OCI-LY1 (cell line): ENCODE results near the gene FYTTD1.

Experiments used
- H2AFZ ChIP-seq: fragments of 200-600 bp; sonication (generic), shearing (Covaris generic); 2 replicates; pipeline ENCODE4 v1.6.0; 2014; ENCODE audit warnings: antibody characterized with exemption, mild to moderate bottlenecking, low read length
- H3F3A ChIP-seq: fragments of 200-600 bp; sonication (generic), shearing (Covaris generic); 2 replicates; pipeline ENCODE4 v1.6.0; 2014; ENCODE audit warnings: mild to moderate bottlenecking, antibody characterized with exemption, low read length, moderate library complexity; ENCODE audit not compliant: insufficient read depth
- H3K27ac ChIP-seq: fragments of 200-600 bp; sonication (generic); 2 replicates; pipeline ENCODE4 v1.5.1; 2014; ENCODE audit warnings: low read length, mixed run types, mild to moderate bottlenecking, low read depth; ENCODE audit not compliant: poor library complexity, severe bottlenecking
- H3K27me3 ChIP-seq: fragments of 200-600 bp; sonication (generic); 2 replicates; pipeline ENCODE4 v1.6.0; 2014; ENCODE audit warnings: antibody characterized with exemption, mild to moderate bottlenecking, low read length, moderate library complexity; ENCODE audit not compliant: insufficient read depth
- H3K36me3 ChIP-seq: fragments of 200-600 bp; sonication (generic); 2 replicates; pipeline ENCODE4 v1.6.1; 2014; ENCODE audit warnings: mild to moderate bottlenecking, antibody characterized with exemption, low read length, moderate library complexity, mixed read lengths; ENCODE audit not compliant: insufficient read depth
- H3K4me1 ChIP-seq: fragments of 200-600 bp; sonication (generic); 2 replicates; pipeline ENCODE4 v1.5.1; 2014; ENCODE audit warnings: mild to moderate bottlenecking, low read length, moderate library complexity; ENCODE audit not compliant: insufficient read depth, severe bottlenecking
- H3K4me2 ChIP-seq: fragments of 200-600 bp; sonication (generic), shearing (Covaris generic); 2 replicates; pipeline ENCODE4 v1.6.1; 2014; ENCODE audit warnings: low read length
- H3K4me3 ChIP-seq: fragments of 200-600 bp; sonication (generic); 2 replicates; pipeline ENCODE4 v1.5.1; 2014; ENCODE audit warnings: low read length, low read depth, mild to moderate bottlenecking, mixed read lengths; ENCODE audit not compliant: poor library complexity, severe bottlenecking
- H3K79me2 ChIP-seq: fragments of 200-600 bp; shearing (Covaris generic); 2 replicates; pipeline ENCODE4 v1.6.1; 2016; ENCODE audit warnings: mixed run types, low read length, mixed read lengths; ENCODE audit not compliant: insufficient read depth
- H3K9ac ChIP-seq: fragments of 200-600 bp; sonication (generic), shearing (Covaris generic); 2 replicates; pipeline ENCODE4 v1.6.1; 2014; ENCODE audit warnings: mild to moderate bottlenecking, low read length, mixed read lengths
- H3K9me2 ChIP-seq: fragments of 200-600 bp; sonication (generic), shearing (Covaris generic); 2 replicates; pipeline ENCODE4 v1.6.1; 2014; ENCODE audit warnings: low read depth, mild to moderate bottlenecking, low read length, mixed read lengths
- H3K9me3 ChIP-seq: fragments of 200-600 bp; shearing (Covaris generic); 2 replicates; pipeline ENCODE4 v1.6.1; 2014; ENCODE audit warnings: low read length, mixed read lengths
- H4K20me1 ChIP-seq: fragments of 200-600 bp; sonication (generic), shearing (Covaris generic); 2 replicates; pipeline ENCODE4 v1.6.0; 2016; ENCODE audit warnings: mild to moderate bottlenecking, low read length; ENCODE audit not compliant: insufficient read depth
- EZH2 ChIP-seq: fragments of 200-600 bp; sonication (generic), shearing (Covaris generic); IDR thresholded peaks from 2 replicates; pipeline ENCODE4 v1.8.0; 2017; ENCODE audit warnings: borderline replicate concordance, mixed run types, mild to moderate bottlenecking, antibody characterized with exemption, low read length, moderate library complexity, mixed read lengths
- TF ChIP-seq, protein P1 (sequence below): fragments of 200-600 bp; sonication (generic), shearing (Covaris generic); IDR thresholded peaks from 2 replicates; pipeline ENCODE4 v1.5.1; 2017; ENCODE audit warnings: mild to moderate bottlenecking, antibody characterized with exemption, low read length, moderate library complexity, mixed read lengths

Gene FYTTD1

DNA sequence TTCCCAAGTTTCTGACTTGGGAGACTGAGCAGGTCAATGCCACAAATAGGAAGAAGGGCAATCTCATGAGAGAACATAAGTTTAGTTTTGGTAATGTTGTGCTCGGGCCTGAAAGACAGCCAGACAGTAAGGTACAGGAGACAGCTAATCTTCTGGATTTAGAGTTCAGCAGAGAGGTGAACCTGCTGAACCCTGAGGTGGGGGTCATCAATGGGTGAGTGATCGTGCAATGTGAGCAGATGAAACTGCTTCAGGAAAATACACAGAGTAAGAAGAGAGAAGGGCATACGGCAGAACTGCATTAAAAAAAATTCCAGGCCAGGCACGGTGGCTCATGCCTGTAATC is 36.2 kb upstream of the FYTTD1 start:
- H3K9ac ChIP-seq: peak overlapping the region; percentile 12; the same call in 1 of the 2 replicates
- H3K4me1 ChIP-seq: peaks cover 46% of the 10 kb centered on the region
- peaks cover 73% of the 10 kb centered on the region for H3K36me3 ChIP-seq
- H2AFZ ChIP-seq: no peak overlapping the region
- no peaks in the 10 kb centered on the region for H3K9me2 ChIP-seq
- no peaks in the 10 kb centered on the region for H3K27me3 ChIP-seq
- no peaks in the 10 kb centered on the region for H3F3A ChIP-seq
- TF ChIP-seq, protein P1, sequence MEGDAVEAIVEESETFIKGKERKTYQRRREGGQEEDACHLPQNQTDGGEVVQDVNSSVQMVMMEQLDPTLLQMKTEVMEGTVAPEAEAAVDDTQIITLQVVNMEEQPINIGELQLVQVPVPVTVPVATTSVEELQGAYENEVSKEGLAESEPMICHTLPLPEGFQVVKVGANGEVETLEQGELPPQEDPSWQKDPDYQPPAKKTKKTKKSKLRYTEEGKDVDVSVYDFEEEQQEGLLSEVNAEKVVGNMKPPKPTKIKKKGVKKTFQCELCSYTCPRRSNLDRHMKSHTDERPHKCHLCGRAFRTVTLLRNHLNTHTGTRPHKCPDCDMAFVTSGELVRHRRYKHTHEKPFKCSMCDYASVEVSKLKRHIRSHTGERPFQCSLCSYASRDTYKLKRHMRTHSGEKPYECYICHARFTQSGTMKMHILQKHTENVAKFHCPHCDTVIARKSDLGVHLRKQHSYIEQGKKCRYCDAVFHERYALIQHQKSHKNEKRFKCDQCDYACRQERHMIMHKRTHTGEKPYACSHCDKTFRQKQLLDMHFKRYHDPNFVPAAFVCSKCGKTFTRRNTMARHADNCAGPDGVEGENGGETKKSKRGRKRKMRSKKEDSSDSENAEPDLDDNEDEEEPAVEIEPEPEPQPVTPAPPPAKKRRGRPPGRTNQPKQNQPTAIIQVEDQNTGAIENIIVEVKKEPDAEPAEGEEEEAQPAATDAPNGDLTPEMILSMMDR: no peak
- TF ChIP-seq EZH2: no peak
- peak overlapping the region; percentile 82 for H3K27ac ChIP-seq
- H3K4me2 ChIP-seq: peak overlapping the region; percentile 58
- no peaks in the 10 kb centered on the region for H4K20me1 ChIP-seq
- H3K9me3 ChIP-seq: no peaks in the 10 kb centered on the region
- peak overlapping the region; percentile 18 for H3K4me3 ChIP-seq
- H3K79me2 ChIP-seq: peaks cover 46% of the 10 kb centered on the region

DNA sequence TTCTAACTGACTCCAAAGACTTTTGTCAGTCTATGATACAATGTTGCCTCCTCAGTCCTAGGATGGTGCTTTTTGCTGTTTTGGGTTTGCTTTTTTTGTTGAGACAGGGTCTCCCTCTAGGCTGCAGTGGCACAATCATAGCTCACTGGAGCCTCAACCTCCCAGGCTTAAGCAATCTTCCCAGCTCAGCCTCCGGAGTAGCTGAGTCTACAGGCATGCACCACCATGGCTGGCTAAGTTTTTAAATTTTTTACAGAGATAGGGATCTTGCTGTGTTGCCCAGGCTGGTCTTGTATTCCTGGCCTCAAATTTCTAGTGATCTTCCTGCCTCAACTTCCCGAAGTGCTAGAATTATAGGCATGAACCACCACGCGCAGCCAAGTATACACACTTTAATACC is 35.4 kb upstream of the FYTTD1 start:
- Histone ChIP-seq H3K9me2 (no peaks in the 10 kb centered on the region), H3K27me3 (no peaks in the 10 kb centered on the region), H3K36me3 (peaks cover 76% of the 10 kb centered on the region), H4K20me1 (no peaks in the 10 kb centered on the region), H2AFZ (no peak overlapping the region), H3F3A (no peaks in the 10 kb centered on the region), H3K9ac (no peak overlapping the region), H3K4me1 (peaks cover 38% of the 10 kb centered on the region), H3K79me2 (peaks cover 46% of the 10 kb centered on the region), H3K9me3 (no peaks in the 10 kb centered on the region), H3K27ac (peak overlapping the region; percentile 82), H3K4me2 (no peak overlapping the region), H3K4me3 (no peak overlapping the region)
- TF ChIP-seq EZH2: no peak
- TF ChIP-seq, protein P1: no peak

DNA sequence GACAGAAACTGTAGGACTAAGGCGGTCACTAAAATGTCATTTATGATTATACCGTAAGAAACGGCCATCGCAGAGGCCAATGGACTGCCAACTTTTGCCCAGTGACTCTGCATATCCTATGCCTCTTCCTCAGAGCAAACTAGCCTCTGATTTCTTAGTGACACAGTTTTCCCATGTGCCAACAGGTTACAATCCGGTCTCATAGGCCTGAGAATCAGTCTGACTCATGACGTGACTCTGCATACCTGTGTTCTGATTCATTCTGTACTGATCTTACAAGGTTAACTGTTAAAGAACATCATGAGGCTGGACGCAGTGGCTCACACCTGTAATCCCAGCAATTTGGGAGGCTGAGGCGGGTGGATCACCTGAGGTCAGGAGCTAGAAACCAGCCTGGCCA is 30.8 kb upstream of the FYTTD1 start:
- Histone ChIP-seq H3K79me2 (peaks cover 61% of the 10 kb centered on the region), H3K9ac (no peak overlapping the region), H3K27ac (no peak overlapping the region), H3K4me3 (no peak overlapping the region), H3K4me1 (peaks cover 8% of the 10 kb centered on the region), H3K4me2 (no peak overlapping the region), H2AFZ (no peak overlapping the region), H3K9me2 (no peaks in the 10 kb centered on the region), H3K27me3 (no peaks in the 10 kb centered on the region), H4K20me1 (0 out of 2 replicates have a peak, but pooled peaks cover 2% of the 10 kb centered on the region), H3F3A (no peaks in the 10 kb centered on the region), H3K9me3 (peaks cover 18% of the 10 kb centered on the region), H3K36me3 (peaks cover 88% of the 10 kb centered on the region)
- TF ChIP-seq, protein P1: no peak
- no peak for TF ChIP-seq EZH2
